ENCODE results near the gene GDF2. TPM values are rescaled to one million over a fixed set of nuclear protein-coding genes. Genes with fewer than 3 reads are reported as not detected.

Gene GDF2
- total and polyA plus RNA-seq, 2 of the 4 experiments (the other 2 are of a cell fraction): under 0.01 TPM; not detected in 1

DNA sequence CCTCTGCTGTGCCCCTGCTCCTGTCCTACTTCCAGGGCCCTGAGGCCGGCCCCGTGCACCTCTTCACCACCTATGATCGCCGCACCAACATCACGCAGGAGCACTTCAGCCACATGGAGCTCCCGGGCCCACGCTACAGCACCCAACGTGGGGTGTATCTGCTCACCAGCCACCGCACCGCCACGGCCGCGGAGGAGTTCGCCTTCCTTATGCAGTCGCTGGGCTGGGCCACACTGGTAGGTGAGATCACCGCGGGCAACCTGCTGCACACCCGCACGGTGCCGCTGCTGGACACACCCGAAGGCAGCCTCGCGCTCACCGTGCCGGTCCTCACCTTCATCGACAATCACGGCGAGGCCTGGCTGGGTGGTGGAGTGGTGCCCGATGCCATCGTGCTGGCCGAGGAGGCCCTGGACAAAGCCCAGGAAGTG is 27.7 kb downstream of the GDF2 start:
- H2BK5ac ChIP-seq (ENCODE audit: low read depth, low read length, poor library complexity, severe bottlenecking): no peak overlapping the region
- POLR2A ChIA-PET (ENCODE audit: unreplicated experiment): no interaction called here

More for the DNA sequence above, 27.7 kb downstream of the GDF2 start:
- Histone ChIP-seq H3K4me3 (ENCODE audit: insufficient read depth, low read depth, low read length) (no peak overlapping the region), H3K9ac (ENCODE audit: low read depth, low read length) (no peak overlapping the region), H2BK20ac (ENCODE audit: low read depth, low read length) (no peak overlapping the region), H2BK15ac (ENCODE audit: low read depth, low read length) (no peak overlapping the region), H2AFZ (replicated peaks; ENCODE audit: low read length, poor library complexity) (no peak overlapping the region), H4K8ac (ENCODE audit: low read depth in 2 of 2, low read length in 2 of 2) (no peak overlapping the region), H3K9me1 (ENCODE audit: insufficient read depth, low read length) (no peaks in the 10 kb centered on the region), H3K36me3 (ENCODE audit: control insufficient read depth, insufficient read depth, low read length) (no peaks in the 10 kb centered on the region), H3K4ac (ENCODE audit: low read depth, low read length) (no peak overlapping the region), H3K18ac (ENCODE audit: low read depth, low read length) (no peak overlapping the region), H3K56ac (ENCODE audit: extremely low read depth, insufficient read depth, low read length) (no peak overlapping the region), H3K79me1 (ENCODE audit: low read depth in 1 of 2, low read length in 2 of 2) (no peaks in the 10 kb centered on the region), H3K9me3 (ENCODE audit: control insufficient read depth, insufficient read depth, low read length) (no peaks in the 10 kb centered on the region), H3K14ac (replicated peaks; ENCODE audit: low read depth, low read length) (no peak overlapping the region), H2AK9ac (replicated peaks; ENCODE audit: low read depth, low read length, poor library complexity) (no peak overlapping the region), H3K4me1 (ENCODE audit: control insufficient read depth, insufficient read depth, low read length) (no peaks in the 10 kb centered on the region), H3K4me2 (ENCODE audit: low read depth, low read length) (no peak overlapping the region), H4K91ac (ENCODE audit: insufficient read depth, low read depth, low read length) (no peak overlapping the region), H4K5ac (ENCODE audit: low read depth, low read length) (no peak overlapping the region), H3K27ac (ENCODE audit: insufficient read depth, low read length) (no peak overlapping the region), H2BK120ac (ENCODE audit: low read depth, low read length) (no peak overlapping the region), H2AK5ac (ENCODE audit: low read depth, low read length) (no peak overlapping the region), H3K23ac (ENCODE audit: low read depth, low read length) (no peak overlapping the region), H3K27me3 (ENCODE audit: control insufficient read depth, insufficient read depth, low read length) (peaks cover 38% of the 10 kb centered on the region), H4K20me1 (ENCODE audit: insufficient read depth, low read length) (no peaks in the 10 kb centered on the region)
- CTCF ChIA-PET: no interaction called here
- ATAC-seq (ENCODE audit: low read depth) (no peak), DNase-seq (no peak)
- dilution Hi-C loops (cut with HindIII; ENCODE audit: low sequenced_read_pairs, unreplicated experiment): no loop called here
- BruUV-seq (replicated peaks): no TSS peak
- TF ChIP-seq NFE2L2 (IDR thresholded peaks at IDR 0.05; ENCODE audit: low read depth, low read length): no peak
- TF ChIP-seq, protein P1, sequence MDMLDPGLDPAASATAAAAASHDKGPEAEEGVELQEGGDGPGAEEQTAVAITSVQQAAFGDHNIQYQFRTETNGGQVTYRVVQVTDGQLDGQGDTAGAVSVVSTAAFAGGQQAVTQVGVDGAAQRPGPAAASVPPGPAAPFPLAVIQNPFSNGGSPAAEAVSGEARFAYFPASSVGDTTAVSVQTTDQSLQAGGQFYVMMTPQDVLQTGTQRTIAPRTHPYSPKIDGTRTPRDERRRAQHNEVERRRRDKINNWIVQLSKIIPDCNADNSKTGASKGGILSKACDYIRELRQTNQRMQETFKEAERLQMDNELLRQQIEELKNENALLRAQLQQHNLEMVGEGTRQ (IDR thresholded peaks at IDR 0.05; ENCODE audit: low read depth, low read length): no peak
- intact Hi-C loops (cut with micrococcal nuclease): no loop called here
- WGBS, 2 experiments (ENCODE audit: extremely low coverage in 2 of 2, insufficient read length in 1 of 2): 93% methylated on average over 19 of the region's 31 CpGs; no CpG with 5 or more reads in 1 of the 2 experiments
- in situ Hi-C loops (cut with MboI; ENCODE audit: low sequenced_read_pairs): no loop called here
